ENCODE results near the gene SUPT3H. TPM values are rescaled to one million over a fixed set of nuclear protein-coding genes. Genes with fewer than 3 reads are reported as not detected.
A peak's percentile ranks its signal among the peaks of the same experiment; 100 is the strongest.

The SUPT3H gene
- total RNA-seq, 1 donor from 2014 or later = 23.2 TPM

DNA sequence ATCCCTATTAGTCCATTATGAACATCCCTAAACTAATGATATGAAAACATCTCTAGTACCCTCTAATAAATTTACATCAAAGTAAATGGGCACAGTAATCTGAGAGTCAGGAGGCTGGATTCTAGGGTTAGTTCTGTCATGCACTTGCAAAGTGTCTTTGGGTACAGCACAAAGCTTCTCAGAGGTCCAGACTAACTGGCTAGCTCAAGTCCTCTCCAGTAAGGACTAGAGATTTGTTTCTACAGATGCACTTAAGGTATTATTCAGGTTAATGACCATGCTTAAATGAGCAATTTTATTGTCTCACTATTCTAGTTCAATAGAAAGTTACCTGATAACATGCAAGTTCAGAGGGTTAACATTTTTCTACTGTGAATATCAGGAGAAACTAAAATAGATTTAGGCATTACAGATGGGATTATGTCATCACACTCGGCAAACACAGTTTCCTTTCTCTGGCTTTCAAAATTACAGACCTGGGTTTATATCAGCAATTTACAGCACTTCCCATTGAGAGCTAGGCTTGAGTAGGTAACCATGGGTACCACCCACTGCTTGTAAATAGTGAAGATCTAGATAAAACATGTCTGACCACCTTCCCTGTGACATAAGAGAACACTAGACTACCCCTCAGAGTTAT lies 452.5 kb downstream of the SUPT3H start:
- peaks cover 2% of the 10 kb centered on the region for H3K36me3 Mint-ChIP-seq
- DNase-seq (ENCODE audit: low spot score in 2 of 2, unreplicated experiment in 2 of 2) = no peak
- peak overlapping the region; percentile 55 for H3K27ac Mint-ChIP-seq
- no peak overlapping the region for H3K4me3 Mint-ChIP-seq
- TF ChIP-seq, protein P1, sequence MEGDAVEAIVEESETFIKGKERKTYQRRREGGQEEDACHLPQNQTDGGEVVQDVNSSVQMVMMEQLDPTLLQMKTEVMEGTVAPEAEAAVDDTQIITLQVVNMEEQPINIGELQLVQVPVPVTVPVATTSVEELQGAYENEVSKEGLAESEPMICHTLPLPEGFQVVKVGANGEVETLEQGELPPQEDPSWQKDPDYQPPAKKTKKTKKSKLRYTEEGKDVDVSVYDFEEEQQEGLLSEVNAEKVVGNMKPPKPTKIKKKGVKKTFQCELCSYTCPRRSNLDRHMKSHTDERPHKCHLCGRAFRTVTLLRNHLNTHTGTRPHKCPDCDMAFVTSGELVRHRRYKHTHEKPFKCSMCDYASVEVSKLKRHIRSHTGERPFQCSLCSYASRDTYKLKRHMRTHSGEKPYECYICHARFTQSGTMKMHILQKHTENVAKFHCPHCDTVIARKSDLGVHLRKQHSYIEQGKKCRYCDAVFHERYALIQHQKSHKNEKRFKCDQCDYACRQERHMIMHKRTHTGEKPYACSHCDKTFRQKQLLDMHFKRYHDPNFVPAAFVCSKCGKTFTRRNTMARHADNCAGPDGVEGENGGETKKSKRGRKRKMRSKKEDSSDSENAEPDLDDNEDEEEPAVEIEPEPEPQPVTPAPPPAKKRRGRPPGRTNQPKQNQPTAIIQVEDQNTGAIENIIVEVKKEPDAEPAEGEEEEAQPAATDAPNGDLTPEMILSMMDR (IDR thresholded peaks at IDR 0.05; ENCODE audit: unreplicated experiment) = no peak
- H3K9me3 Mint-ChIP-seq = no peaks in the 10 kb centered on the region
- H3K4me1 Mint-ChIP-seq = peaks cover 24% of the 10 kb centered on the region
- H3K27me3 Mint-ChIP-seq (ENCODE audit: low read depth) = no peaks in the 10 kb centered on the region

DNA sequence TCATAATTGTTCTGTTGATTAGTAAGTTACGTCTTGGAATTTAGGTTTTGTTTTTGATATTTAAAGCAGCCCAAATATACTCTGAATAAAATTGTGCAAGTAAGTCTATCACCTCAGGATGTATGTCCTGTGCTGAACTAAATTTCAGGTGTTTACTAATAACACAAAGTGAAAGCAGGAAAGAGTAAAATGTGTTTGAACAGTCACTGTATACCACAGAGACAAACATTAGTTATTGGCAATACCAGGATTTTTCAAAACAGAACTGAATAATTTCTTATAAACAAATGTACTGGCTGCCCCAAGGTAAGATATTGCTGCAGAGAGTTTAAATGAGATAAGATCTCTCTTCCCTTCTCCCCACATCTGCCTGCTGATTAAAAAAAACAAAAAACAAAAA lies 454.3 kb downstream of the SUPT3H start:
- Mint-ChIP-seq H3K36me3 (peaks cover 2% of the 10 kb centered on the region), H3K27ac (no peak overlapping the region)

DNA sequence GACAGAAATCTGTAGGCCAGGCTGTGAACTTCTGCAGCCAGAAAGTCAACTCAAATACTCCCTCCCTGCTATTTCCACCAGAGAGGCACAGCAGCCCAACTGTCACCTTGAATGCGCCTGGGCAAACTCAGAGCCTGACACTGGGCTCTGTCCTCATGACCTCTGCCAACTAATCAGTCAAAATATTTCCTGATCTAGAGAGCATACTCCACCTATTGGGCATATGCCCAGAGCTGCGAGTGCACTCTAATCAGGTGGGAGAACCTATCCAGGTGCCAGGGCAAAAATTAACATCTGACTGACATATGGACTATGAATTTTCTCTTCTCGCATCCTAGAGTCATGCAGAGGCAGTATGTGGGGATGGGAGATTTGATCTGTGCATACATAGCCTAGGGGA lies 455.9 kb downstream of the SUPT3H start:
- TF ChIP-seq, protein P1 (IDR thresholded peaks at IDR 0.05; ENCODE audit: unreplicated experiment) = no peak
- no peak overlapping the region for H3K27ac Mint-ChIP-seq
- no peak for DNase-seq (ENCODE audit: low spot score in 2 of 2, unreplicated experiment in 2 of 2)
- peaks cover 43% of the 10 kb centered on the region for H3K4me1 Mint-ChIP-seq
- H3K36me3 Mint-ChIP-seq = no peaks in the 10 kb centered on the region
- no peaks in the 10 kb centered on the region for H3K27me3 Mint-ChIP-seq (ENCODE audit: low read depth)
- no peak overlapping the region for H3K4me3 Mint-ChIP-seq
- no peaks in the 10 kb centered on the region for H3K9me3 Mint-ChIP-seq

More for the DNA sequence above, 454.3 kb downstream of the SUPT3H start:
- no peak overlapping the region for H3K4me3 Mint-ChIP-seq
- no peaks in the 10 kb centered on the region for H3K27me3 Mint-ChIP-seq (ENCODE audit: low read depth)
- no peaks in the 10 kb centered on the region for H3K9me3 Mint-ChIP-seq
- peaks cover 34% of the 10 kb centered on the region for H3K4me1 Mint-ChIP-seq
- TF ChIP-seq, protein P1 (IDR thresholded peaks at IDR 0.05; ENCODE audit: unreplicated experiment) = no peak
- no peak for DNase-seq (ENCODE audit: low spot score in 2 of 2, unreplicated experiment in 2 of 2)

DNA sequence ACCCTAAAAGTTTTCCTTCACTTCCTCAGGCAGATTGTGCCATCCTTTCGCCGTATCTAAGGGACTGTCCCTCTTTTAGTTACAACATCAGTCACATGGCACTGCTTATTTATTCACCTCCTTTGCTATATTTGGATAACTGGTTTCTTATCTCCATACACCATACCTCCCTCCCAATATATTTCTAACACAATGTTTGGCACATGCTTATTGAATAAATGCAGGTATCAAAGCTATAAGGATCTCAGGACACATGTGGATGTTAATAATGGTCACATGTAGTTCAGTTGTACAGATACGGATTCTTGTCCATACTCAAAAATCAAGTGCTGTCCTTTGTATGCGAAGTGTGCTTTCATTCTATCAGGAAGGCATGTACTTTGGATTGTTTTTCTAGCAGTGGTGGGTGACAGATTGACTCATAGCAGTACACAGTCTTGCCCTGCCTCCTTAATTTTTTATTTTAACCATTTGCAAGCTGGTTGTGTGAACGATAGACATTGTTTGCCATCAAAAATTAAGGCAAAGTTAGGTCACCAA lies 456.7 kb downstream of the SUPT3H start:
- no peak for DNase-seq (ENCODE audit: low spot score in 2 of 2, unreplicated experiment in 2 of 2)

DNA sequence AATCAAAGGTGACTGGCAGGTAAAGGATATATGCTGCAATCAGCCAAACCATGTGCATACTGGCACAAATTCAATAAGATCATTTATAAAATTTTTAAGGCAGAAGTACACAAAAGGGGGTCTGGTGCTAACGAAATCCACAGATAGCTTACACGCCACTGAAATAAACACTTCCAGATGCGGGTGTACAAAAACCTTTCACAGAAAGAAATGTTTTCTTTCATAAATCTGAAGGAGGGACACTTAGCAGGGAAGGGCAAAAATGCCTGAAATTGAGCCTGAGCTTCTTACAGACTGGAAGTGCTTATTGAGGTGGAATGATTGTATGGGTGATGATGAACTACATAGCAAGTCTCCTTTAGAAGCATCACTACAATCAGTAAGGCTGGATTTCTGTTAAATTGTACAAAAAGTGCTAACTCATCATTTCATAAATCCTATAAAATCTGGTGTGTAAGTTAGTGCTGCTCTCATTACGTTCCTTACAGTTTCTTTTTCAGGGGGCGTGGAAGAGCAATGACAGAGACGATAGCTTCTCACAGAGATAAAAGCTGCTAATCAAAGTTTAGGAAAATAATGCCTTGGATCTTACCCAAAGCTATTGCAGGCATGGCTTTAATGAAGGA lies 458.9 kb downstream of the SUPT3H start:
- Mint-ChIP-seq H3K4me3 (no peak overlapping the region), H3K9me3 (no peaks in the 10 kb centered on the region), H3K27me3 (ENCODE audit: low read depth) (no peaks in the 10 kb centered on the region), H3K27ac (no peak overlapping the region), H3K4me1 (peaks cover 34% of the 10 kb centered on the region), H3K36me3 (no peaks in the 10 kb centered on the region)
- DNase-seq (ENCODE audit: low spot score in 2 of 2, unreplicated experiment in 2 of 2) = no peak
- TF ChIP-seq, protein P1 (IDR thresholded peaks at IDR 0.05; ENCODE audit: unreplicated experiment) = no peak

More for the DNA sequence above, 456.7 kb downstream of the SUPT3H start:
- Mint-ChIP-seq H3K27ac (no peak overlapping the region), H3K27me3 (ENCODE audit: low read depth) (no peaks in the 10 kb centered on the region), H3K9me3 (no peaks in the 10 kb centered on the region), H3K4me1 (peaks cover 43% of the 10 kb centered on the region), H3K4me3 (no peak overlapping the region), H3K36me3 (no peaks in the 10 kb centered on the region)
- TF ChIP-seq, protein P1 (IDR thresholded peaks at IDR 0.05; ENCODE audit: unreplicated experiment) = no peak
